Neural cell (in vitro differentiated cells): ENCODE data around the gene RPRML. TPM values are rescaled to one million over a fixed set of nuclear protein-coding genes. Genes with fewer than 3 reads are reported as not detected.

Experiments used
- H2AFZ ChIP-seq: fragments of 200-600, 300-800 bp; sonication (generic), shearing (Covaris generic); 2 replicates; pipeline ENCODE4 v1.6.0; 2014; ENCODE audit warnings: low read depth, mild to moderate bottlenecking, antibody characterized with exemption, low read length, moderate library complexity
- H3F3A ChIP-seq: fragments of 200-600 bp; shearing (Covaris generic); 2 replicates; pipeline ENCODE4 v1.6.1; 2016; ENCODE audit warnings: mild to moderate bottlenecking, moderate library complexity, mixed read lengths, antibody characterized with exemption, low read length; ENCODE audit not compliant: insufficient read depth, poor library complexity, severe bottlenecking
- H3K27ac ChIP-seq: fragments of 200-600, 300-800 bp; sonication (generic), shearing (Covaris generic); 2 replicates; pipeline ENCODE4 v1.5.1; 2014; ENCODE audit warnings: mild to moderate bottlenecking, low read length, moderate library complexity
- H3K27me3 ChIP-seq: fragments of 300-800, 200-600 bp; sonication (generic), shearing (Covaris generic); 2 replicates; pipeline ENCODE4 v1.6.0; 2014; ENCODE audit warnings: mild to moderate bottlenecking, low read depth, low read length, moderate library complexity; ENCODE audit not compliant: insufficient read depth
- H3K36me3 ChIP-seq: fragments of 300-800, 200-600 bp; sonication (generic), shearing (Covaris generic); 2 replicates; pipeline ENCODE4 v1.5.1; 2014; ENCODE audit warnings: mild to moderate bottlenecking, antibody characterized with exemption, low read length, moderate library complexity; ENCODE audit not compliant: insufficient read depth
- H3K4me2 ChIP-seq: fragments of 300-800, 200-600 bp; sonication (generic), shearing (Covaris generic); 2 replicates; pipeline ENCODE4 v1.6.0; 2014; ENCODE audit warnings: mild to moderate bottlenecking, low read length
- H3K4me3 ChIP-seq: fragments of 300-800, 200-600 bp; sonication (generic), shearing (Covaris generic); 2 replicates; pipeline ENCODE4 v1.5.1; 2014; ENCODE audit warnings: mild to moderate bottlenecking, low read length, moderate library complexity
- H3K79me2 ChIP-seq: fragments of 200-600 bp; shearing (Covaris generic); replicated peaks from 2 replicates; pipeline ENCODE4 v1.6.0; 2014; ENCODE audit warnings: mild to moderate bottlenecking, low read length, moderate library complexity; ENCODE audit not compliant: insufficient read depth
- H3K9ac ChIP-seq: fragments of 300-800, 200-600 bp; sonication (generic), shearing (Covaris generic); 2 replicates; pipeline ENCODE4 v1.6.1; 2016; ENCODE audit warnings: mild to moderate bottlenecking, low read length, mixed read lengths
- H3K9me2 ChIP-seq: fragments of 200-600 bp; shearing (Covaris generic); 2 replicates; pipeline ENCODE4 v1.6.1; 2016; ENCODE audit warnings: mild to moderate bottlenecking, low read length, mixed read lengths; ENCODE audit not compliant: insufficient read depth
- H3K9me3 ChIP-seq: fragments of 200-600, 300-800 bp; sonication (generic), shearing (Covaris generic); 2 replicates; pipeline ENCODE4 v1.6.1; 2016; ENCODE audit warnings: mild to moderate bottlenecking, mixed run types, low read length, moderate library complexity, mixed read lengths
- H4K20me1 ChIP-seq: fragments of 200-600 bp; shearing (Covaris generic); 2 replicates; pipeline ENCODE4 v1.6.1; 2016; ENCODE audit warnings: mild to moderate bottlenecking, mixed run types; ENCODE audit not compliant: insufficient read depth
- EP300 ChIP-seq: fragments of 450-650 bp; conservative IDR thresholded peaks from 2 replicates; pipeline ENCODE4 v1.6.1; 2014; ENCODE audit warnings: antibody characterized with exemption, mild to moderate bottlenecking, moderate library complexity; ENCODE audit not compliant: poor library complexity, severe bottlenecking
- EZH2 ChIP-seq: fragments of 200-600, 300-800 bp; shearing (Covaris generic), sonication (generic); IDR thresholded peaks from 2 replicates; pipeline ENCODE4 v1.6.1; 2014; ENCODE audit warnings: antibody characterized with exemption, low read length, borderline replicate concordance, mild to moderate bottlenecking; ENCODE audit not compliant: insufficient read depth, poor library complexity, severe bottlenecking
- MXI1 ChIP-seq: fragments of 450-650 bp; conservative IDR thresholded peaks from 2 replicates; pipeline ENCODE4 v1.6.1; 2014; ENCODE audit warnings: antibody characterized with exemption, mild to moderate bottlenecking; ENCODE audit not compliant: poor library complexity, severe bottlenecking
- POLR2AphosphoS5 ChIP-seq: IDR thresholded peaks from 2 replicates; pipeline ENCODE4 v1.6.1; 2012
- RAD21 ChIP-seq: fragments of 450-650 bp; conservative IDR thresholded peaks from 2 replicates; pipeline ENCODE4 v1.6.1; 2014; ENCODE audit warnings: antibody characterized with exemption, mild to moderate bottlenecking, moderate library complexity
- REST ChIP-seq: IDR thresholded peaks from 2 replicates; pipeline ENCODE4 v1.6.1; 2012; ENCODE audit warnings: borderline replicate concordance
- SMC3 ChIP-seq: fragments of 450-650 bp; conservative IDR thresholded peaks from 2 replicates; pipeline ENCODE4 v1.6.1; 2014; ENCODE audit warnings: antibody characterized with exemption, mild to moderate bottlenecking, moderate library complexity; ENCODE audit not compliant: poor library complexity
- TAF1 ChIP-seq: IDR thresholded peaks from 2 replicates; pipeline ENCODE4 v1.6.1; 2012; ENCODE audit warnings: low read depth
- polyA plus RNA-seq: library from polyadenylated mRNA; depleted of rRNA; stranded (reverse); fragments of >200 nt; gene quantifications from 2 replicates; pipeline ENCODE4 v1.2.3, GENCODE V29; 2014
- TF ChIP-seq, protein P1 (sequence below): fragments of 450-650 bp; IDR thresholded peaks from 2 replicates; pipeline ENCODE4 v1.5.1; 2014; ENCODE audit warnings: antibody characterized with exemption, mild to moderate bottlenecking, moderate library complexity; ENCODE audit not compliant: poor library complexity, severe bottlenecking

The RPRML gene
- polyA plus RNA-seq, 1 donor from 2014 or later = 4.7 TPM

- H3K9me2 ChIP-seq = no peaks in the 10 kb centered on the region
These were observed 5.3 kb upstream of the RPRML start for GRCh38 chr17:46984341-46984740.

DNA sequence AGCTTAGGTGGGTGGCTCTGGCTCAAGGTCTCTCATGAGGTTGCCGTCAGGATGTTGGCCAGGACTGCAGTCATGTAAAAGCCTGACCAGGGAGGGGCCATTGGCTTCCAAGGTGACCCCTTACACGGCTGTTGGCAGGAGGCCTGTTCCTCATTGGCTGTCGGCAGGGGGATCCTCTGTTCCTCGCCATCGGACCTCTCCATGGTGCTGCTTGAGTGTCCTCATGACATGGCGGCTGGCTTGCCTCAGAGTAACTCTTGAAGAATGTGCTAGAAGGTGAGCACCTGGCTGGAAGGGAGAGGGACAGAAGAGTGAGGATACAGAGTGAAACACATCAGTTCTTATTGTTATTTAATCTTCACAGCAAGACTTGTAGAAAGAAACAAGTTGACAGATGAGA lies 4.7 kb upstream of the RPRML start:
- H3K9me2 ChIP-seq = no peaks in the 10 kb centered on the region
- no peak overlapping the region for H3K4me2 ChIP-seq
- no peak overlapping the region for H3K9ac ChIP-seq
- TF ChIP-seq EP300 = no peak
- TF ChIP-seq EZH2 = no peak
- H2AFZ ChIP-seq = no peak overlapping the region
- H3K79me2 ChIP-seq = no peaks in the 10 kb centered on the region
- H3K9me3 ChIP-seq = no peaks in the 10 kb centered on the region
- no peaks in the 10 kb centered on the region for H3K36me3 ChIP-seq
- H3K4me3 ChIP-seq = no peak overlapping the region
- no peaks in the 10 kb centered on the region for H4K20me1 ChIP-seq
- no peaks in the 10 kb centered on the region for H3F3A ChIP-seq
- peaks cover 16% of the 10 kb centered on the region for H3K27me3 ChIP-seq
- H3K27ac ChIP-seq = no peak overlapping the region

More at GRCh38 chr17:46984341-46984740, 5.3 kb upstream of the RPRML start:
- no peaks in the 10 kb centered on the region for H3F3A ChIP-seq
- H3K79me2 ChIP-seq = no peaks in the 10 kb centered on the region
- no peak overlapping the region for H3K9ac ChIP-seq
- no peaks in the 10 kb centered on the region for H3K9me3 ChIP-seq
- no peaks in the 10 kb centered on the region for H3K36me3 ChIP-seq
- no peak overlapping the region for H3K4me2 ChIP-seq
- no peak overlapping the region for H2AFZ ChIP-seq
- no peak for TF ChIP-seq POLR2AphosphoS5
- TF ChIP-seq TAF1 = no peak
- TF ChIP-seq REST = no peak
- no peak for TF ChIP-seq MXI1
- no peak for TF ChIP-seq SMC3
- TF ChIP-seq, protein P1, sequence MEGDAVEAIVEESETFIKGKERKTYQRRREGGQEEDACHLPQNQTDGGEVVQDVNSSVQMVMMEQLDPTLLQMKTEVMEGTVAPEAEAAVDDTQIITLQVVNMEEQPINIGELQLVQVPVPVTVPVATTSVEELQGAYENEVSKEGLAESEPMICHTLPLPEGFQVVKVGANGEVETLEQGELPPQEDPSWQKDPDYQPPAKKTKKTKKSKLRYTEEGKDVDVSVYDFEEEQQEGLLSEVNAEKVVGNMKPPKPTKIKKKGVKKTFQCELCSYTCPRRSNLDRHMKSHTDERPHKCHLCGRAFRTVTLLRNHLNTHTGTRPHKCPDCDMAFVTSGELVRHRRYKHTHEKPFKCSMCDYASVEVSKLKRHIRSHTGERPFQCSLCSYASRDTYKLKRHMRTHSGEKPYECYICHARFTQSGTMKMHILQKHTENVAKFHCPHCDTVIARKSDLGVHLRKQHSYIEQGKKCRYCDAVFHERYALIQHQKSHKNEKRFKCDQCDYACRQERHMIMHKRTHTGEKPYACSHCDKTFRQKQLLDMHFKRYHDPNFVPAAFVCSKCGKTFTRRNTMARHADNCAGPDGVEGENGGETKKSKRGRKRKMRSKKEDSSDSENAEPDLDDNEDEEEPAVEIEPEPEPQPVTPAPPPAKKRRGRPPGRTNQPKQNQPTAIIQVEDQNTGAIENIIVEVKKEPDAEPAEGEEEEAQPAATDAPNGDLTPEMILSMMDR = no peak
- TF ChIP-seq RAD21 = no peak
- TF ChIP-seq EP300 = no peak
- no peak for TF ChIP-seq EZH2
- H4K20me1 ChIP-seq = no peaks in the 10 kb centered on the region
- H3K27me3 ChIP-seq = peaks cover 10% of the 10 kb centered on the region
- no peak overlapping the region for H3K4me3 ChIP-seq
- no peak overlapping the region for H3K27ac ChIP-seq

DNA sequence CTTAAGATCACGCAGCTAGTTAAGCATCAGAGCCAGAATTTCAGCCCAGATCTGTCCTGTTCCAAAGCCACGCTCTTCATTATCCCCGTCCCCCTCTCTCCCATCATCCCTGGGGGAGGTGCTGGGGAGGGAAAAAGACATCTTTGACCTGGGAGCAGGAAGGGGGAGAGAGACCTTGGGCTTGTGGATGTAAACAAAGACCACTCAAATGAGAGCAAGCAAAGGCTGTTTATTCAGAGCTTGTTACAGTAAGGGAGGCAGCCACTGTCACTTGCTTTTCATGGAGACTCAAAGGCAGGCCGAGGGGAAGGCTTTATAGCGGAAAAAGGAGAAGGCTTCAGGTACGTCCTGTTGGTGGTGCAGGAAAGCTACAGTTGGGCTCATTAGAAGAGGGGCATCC lies 3.5 kb upstream of the RPRML start:
- Histone ChIP-seq H3K9ac (no peak overlapping the region), H3K4me3 (no peak overlapping the region), H3F3A (no peaks in the 10 kb centered on the region)

More for the DNA sequence above, 3.5 kb upstream of the RPRML start:
- no peaks in the 10 kb centered on the region for H4K20me1 ChIP-seq
- H3K9me2 ChIP-seq = no peaks in the 10 kb centered on the region
- TF ChIP-seq MXI1 = no peak
- no peak for TF ChIP-seq POLR2AphosphoS5
- no peak for TF ChIP-seq TAF1
- no peak for TF ChIP-seq EZH2
- TF ChIP-seq RAD21 = no peak
- no peak for TF ChIP-seq REST
- no peaks in the 10 kb centered on the region for H3K36me3 ChIP-seq
- no peak overlapping the region for H3K4me2 ChIP-seq
- peaks cover 28% of the 10 kb centered on the region for H3K27me3 ChIP-seq
- no peaks in the 10 kb centered on the region for H3K9me3 ChIP-seq
- H2AFZ ChIP-seq = no peak overlapping the region
- no peaks in the 10 kb centered on the region for H3K79me2 ChIP-seq
- no peak overlapping the region for H3K27ac ChIP-seq
